Activated CD4-positive, alpha-beta T cell treated with anti-CD3 and anti-CD28 coated beads for 36 hours (primary cell): ENCODE data around the gene THSD4. TPM values are rescaled to one million over a fixed set of nuclear protein-coding genes. Genes with fewer than 3 reads are reported as not detected.

ENCODE experiments used
- ATAC-seq: fragments of 200-7000 bp; cut with Tn5 transposase; one replicate; pipeline ENCODE4 v1.10.0; 2021; ENCODE audit warnings: mild to moderate bottlenecking, moderate library complexity
- CTCF ChIA-PET: fragments of 350-600 bp; sonication (Branson Sonifier 250); formaldehyde crosslinking; loops from one replicate; lab custom pipeline; 2021; ENCODE audit warnings: antibody characterized with exemption; lab: Charles Lee
- POLR2A ChIA-PET: fragments of 350-600 bp; sonication (Branson Sonifier 250); formaldehyde crosslinking; loops from one replicate; lab custom pipeline; 2021; ENCODE audit warnings: antibody characterized with exemption, inconsistent platforms; lab: Charles Lee
- DNase-seq: peaks from one replicate; pipeline ENCODE4 v3.0.0-alpha.2; 2020
- H3K27ac Mint-ChIP-seq: one replicate; pipeline ENCODE4 v1.8.0; 2021; ENCODE audit warnings: mixed read lengths
- H3K27me3 Mint-ChIP-seq: one replicate; pipeline ENCODE4 v1.8.0; 2021; ENCODE audit warnings: mixed read lengths
- H3K36me3 Mint-ChIP-seq: one replicate; pipeline ENCODE4 v1.8.0; 2021; ENCODE audit warnings: low read depth, mixed read lengths
- H3K4me1 Mint-ChIP-seq: one replicate; pipeline ENCODE4 v1.8.0; 2021; ENCODE audit warnings: mixed read lengths
- H3K4me3 Mint-ChIP-seq: one replicate; pipeline ENCODE4 v1.8.0; 2021; ENCODE audit warnings: mild to moderate bottlenecking, moderate library complexity, mixed read lengths
- H3K9me3 Mint-ChIP-seq: one replicate; pipeline ENCODE4 v1.8.0; 2021; ENCODE audit warnings: low read depth, mixed read lengths
- intact Hi-C, 2 experiments: fragments of 100-400 bp; cut with DNase I in 1 of 2; cut with micrococcal nuclease in 1 of 2; formaldehyde crosslinking; loops; one replicate each; pipeline versions ENCODE4 v1.14.2 to v1.15.1; 2022 to 2024; cut with DNase I, micrococcal nuclease
- total RNA-seq, 2 experiments: library from RNA; stranded (reverse); gene quantifications; one replicate each; pipeline ENCODE4 v1.2.3, GENCODE V29; 2021

Gene THSD4
- total RNA-seq, 2 experiments from 2014 or later: not detected

DNA sequence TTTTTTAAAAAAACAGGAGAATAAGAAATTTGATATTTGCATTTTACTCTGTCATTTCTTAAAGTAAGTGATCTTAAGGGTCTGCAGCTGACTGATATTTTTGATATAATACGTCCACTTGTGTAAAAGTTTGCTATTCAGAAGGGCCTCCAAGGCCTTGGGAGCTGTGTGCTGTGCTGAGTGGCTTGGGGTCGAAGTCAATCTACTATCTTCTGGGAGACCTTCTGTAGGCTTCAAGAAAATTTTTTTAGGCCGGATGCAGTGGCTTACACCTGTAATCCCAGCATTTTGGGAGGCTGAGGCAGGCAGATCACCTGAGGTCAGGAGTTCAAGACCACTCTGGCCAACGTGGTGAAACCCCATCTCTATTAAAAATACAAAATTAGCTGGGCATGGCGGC lies 26.3 kb downstream of the THSD4 start:
- ChIA-PET POLR2A (no interaction called here), CTCF (no interaction called here)
- peaks cover 14% of the 10 kb centered on the region for H3K27me3 Mint-ChIP-seq
- no peak overlapping the region for H3K4me3 Mint-ChIP-seq
- H3K9me3 Mint-ChIP-seq: no peaks in the 10 kb centered on the region
- ATAC-seq (no peak), DNase-seq (no peak)
- H3K27ac Mint-ChIP-seq: no peak overlapping the region
- H3K36me3 Mint-ChIP-seq: no peaks in the 10 kb centered on the region
- intact Hi-C loops: no loop called here
- H3K4me1 Mint-ChIP-seq: no peaks in the 10 kb centered on the region

DNA sequence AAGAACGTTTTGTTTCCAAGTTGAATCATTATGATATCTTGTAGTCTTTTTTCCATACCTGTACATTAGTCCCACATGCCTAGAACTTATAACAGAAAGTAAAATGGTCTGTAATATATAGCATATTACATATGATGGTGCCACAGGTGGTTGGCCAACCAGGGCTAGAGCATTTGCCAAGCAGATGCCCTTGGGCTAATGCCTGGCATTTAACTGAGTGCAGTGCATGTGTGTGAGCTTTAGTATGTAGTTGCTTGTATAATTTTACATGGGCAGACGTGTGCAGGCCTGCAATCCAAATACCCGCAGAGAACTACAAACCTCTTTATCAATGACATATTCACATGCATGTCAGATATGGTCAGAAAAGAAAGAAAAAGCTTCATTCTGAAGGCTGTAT lies 27.5 kb downstream of the THSD4 start:
- H3K4me1 Mint-ChIP-seq: no peaks in the 10 kb centered on the region
- no peaks in the 10 kb centered on the region for H3K9me3 Mint-ChIP-seq
- H3K27me3 Mint-ChIP-seq: peaks cover 14% of the 10 kb centered on the region
- ATAC-seq (no peak), DNase-seq (no peak)
- POLR2A ChIA-PET: no interaction called here
- intact Hi-C loops: no loop called here
- H3K36me3 Mint-ChIP-seq: no peaks in the 10 kb centered on the region
- H3K27ac Mint-ChIP-seq: no peak overlapping the region
- CTCF ChIA-PET: interaction anchor here (0.7 kb wide), 1 partner anchor 73 kb away, joined by 3 read pairs; no protein-coding TSS in a partner anchor
- H3K4me3 Mint-ChIP-seq: no peak overlapping the region

DNA sequence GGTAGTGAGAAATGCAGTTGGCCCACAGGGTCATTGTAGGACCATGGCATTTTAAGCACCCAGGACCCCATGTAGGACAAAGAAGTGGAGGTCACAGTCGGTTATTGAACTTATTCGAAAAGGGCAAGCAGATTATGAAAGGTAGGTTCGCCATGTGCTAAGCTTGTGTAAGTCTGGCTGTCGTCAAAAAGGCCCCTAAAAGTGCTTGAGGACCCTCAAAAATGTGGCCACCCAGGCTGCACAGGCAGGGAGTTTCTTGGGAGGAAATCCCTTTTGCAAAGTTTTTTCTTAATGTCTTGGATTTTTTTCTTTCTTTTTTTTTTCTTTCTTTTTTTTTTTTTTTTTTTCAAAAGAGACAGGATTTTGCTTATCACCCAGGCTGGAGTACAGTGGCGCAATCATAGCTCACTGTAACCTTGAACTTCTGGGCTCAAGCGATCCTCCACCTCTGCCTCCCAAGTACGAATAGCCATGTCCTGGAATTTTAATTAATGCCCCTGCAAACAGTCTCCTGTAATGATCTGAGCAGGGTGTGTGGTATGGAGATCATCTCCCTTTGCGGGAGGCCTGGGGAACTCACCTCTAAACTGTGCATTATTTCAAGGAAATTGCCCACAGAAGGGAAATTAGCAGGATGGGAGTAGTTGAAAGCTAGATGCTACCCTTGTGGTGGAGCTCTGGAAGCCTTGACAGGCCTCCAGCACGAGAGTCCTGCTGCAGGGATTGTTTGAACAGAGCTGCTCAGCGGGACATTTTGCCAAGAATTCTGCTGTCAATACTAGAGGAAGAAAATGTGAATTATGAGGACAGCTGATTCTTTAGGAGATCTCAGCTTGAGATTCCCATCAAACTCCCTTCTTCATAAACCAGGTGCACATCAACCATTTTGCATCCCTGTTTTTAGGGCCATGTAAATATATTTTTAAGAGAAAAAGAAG lies 28.4 kb downstream of the THSD4 start:
- ATAC-seq (no peak), DNase-seq (no peak)
- no peaks in the 10 kb centered on the region for H3K4me1 Mint-ChIP-seq
- intact Hi-C loops: no loop called here
- CTCF ChIA-PET: interaction anchor here (0.6 kb wide), 1 partner anchor 197 kb away, joined by 3 read pairs; no protein-coding TSS in a partner anchor
- H3K36me3 Mint-ChIP-seq: no peaks in the 10 kb centered on the region
- H3K9me3 Mint-ChIP-seq: no peaks in the 10 kb centered on the region
- H3K4me3 Mint-ChIP-seq: no peak overlapping the region
- POLR2A ChIA-PET: no interaction called here
- H3K27ac Mint-ChIP-seq: no peak overlapping the region
- H3K27me3 Mint-ChIP-seq: peaks cover 14% of the 10 kb centered on the region

DNA sequence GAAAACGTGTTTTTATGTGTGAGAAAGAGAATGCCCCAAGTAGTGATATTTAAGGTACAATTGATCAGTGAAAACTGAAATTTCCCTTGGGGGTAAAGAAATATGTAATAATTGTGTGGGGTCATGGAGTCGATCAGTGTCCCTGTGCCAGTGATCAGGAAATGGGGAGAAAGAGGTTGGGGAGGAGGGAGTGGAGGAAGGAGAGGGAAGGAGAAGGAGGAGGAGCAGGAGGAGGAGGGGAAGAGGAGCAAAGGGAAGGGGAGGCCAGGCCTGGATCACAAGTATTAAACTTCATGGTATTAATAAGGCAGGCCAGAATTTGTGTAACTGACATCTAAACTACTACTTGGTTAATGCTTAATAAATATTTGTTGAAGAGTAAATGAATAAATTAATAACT lies 30.4 kb downstream of the THSD4 start:
- intact Hi-C loops: no loop called here
- ChIA-PET CTCF (no interaction called here), POLR2A (no interaction called here)
- H3K4me3 Mint-ChIP-seq: no peak overlapping the region
- H3K4me1 Mint-ChIP-seq: no peaks in the 10 kb centered on the region
- no peak overlapping the region for H3K27ac Mint-ChIP-seq
- DNase-seq (no peak), ATAC-seq (no peak)
- no peaks in the 10 kb centered on the region for H3K36me3 Mint-ChIP-seq
- H3K9me3 Mint-ChIP-seq: no peaks in the 10 kb centered on the region
- H3K27me3 Mint-ChIP-seq: peaks cover 14% of the 10 kb centered on the region

DNA sequence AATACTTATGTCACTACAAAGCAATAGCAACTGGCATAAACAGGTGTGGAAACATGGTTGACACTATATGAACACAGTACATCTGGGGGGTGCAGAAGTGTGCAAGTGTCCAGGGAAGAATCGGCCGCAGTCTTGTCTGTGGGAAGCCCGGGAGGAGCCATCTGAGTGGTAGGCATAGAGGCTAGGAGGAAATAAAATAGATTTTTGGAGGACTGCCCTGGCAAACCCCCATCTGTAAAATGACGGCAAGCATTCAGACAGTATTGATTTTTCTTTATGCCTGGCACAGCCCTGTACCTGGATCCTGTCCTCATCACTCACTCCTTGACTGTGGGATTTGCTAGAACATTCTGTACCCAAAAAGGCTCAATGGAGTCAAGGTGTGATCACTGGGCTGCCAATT lies 31.3 kb downstream of the THSD4 start:
- no peaks in the 10 kb centered on the region for H3K4me1 Mint-ChIP-seq
- H3K36me3 Mint-ChIP-seq: no peaks in the 10 kb centered on the region
- no peak overlapping the region for H3K27ac Mint-ChIP-seq
- ATAC-seq: no peak
- H3K4me3 Mint-ChIP-seq: no peak overlapping the region
- intact Hi-C loops: no loop called here
- H3K9me3 Mint-ChIP-seq: no peaks in the 10 kb centered on the region
- peaks cover 12% of the 10 kb centered on the region for H3K27me3 Mint-ChIP-seq
- DNase-seq: no peak
- POLR2A ChIA-PET: no interaction called here
- CTCF ChIA-PET: no interaction called here

DNA sequence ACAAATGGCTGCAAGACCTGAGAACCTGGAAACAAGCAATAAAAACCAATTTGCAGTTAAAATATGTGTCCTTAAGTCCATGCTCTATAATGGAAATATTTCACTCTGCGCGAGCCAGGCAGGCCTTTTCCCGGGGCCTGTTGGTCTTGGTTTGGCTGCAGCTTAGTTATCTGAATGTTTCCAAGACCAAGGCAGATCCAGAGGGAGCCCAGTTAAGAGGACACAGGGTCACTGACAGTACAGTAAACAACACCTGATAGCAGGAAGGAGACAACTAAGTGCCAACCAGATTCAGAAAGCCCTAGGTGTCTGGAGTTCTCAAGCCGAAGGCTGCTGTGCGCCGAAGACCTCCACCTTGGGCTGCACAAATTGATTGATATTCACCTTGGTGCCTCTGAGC lies 32.8 kb downstream of the THSD4 start:
- Mint-ChIP-seq H3K27me3 (peaks cover 8% of the 10 kb centered on the region), H3K4me1 (no peaks in the 10 kb centered on the region), H3K36me3 (no peaks in the 10 kb centered on the region), H3K4me3 (no peak overlapping the region), H3K27ac (no peak overlapping the region), H3K9me3 (no peaks in the 10 kb centered on the region)
- ATAC-seq (no peak), DNase-seq (no peak)
- POLR2A ChIA-PET: no interaction called here
- CTCF ChIA-PET: no interaction called here
- intact Hi-C loops: no loop called here

DNA sequence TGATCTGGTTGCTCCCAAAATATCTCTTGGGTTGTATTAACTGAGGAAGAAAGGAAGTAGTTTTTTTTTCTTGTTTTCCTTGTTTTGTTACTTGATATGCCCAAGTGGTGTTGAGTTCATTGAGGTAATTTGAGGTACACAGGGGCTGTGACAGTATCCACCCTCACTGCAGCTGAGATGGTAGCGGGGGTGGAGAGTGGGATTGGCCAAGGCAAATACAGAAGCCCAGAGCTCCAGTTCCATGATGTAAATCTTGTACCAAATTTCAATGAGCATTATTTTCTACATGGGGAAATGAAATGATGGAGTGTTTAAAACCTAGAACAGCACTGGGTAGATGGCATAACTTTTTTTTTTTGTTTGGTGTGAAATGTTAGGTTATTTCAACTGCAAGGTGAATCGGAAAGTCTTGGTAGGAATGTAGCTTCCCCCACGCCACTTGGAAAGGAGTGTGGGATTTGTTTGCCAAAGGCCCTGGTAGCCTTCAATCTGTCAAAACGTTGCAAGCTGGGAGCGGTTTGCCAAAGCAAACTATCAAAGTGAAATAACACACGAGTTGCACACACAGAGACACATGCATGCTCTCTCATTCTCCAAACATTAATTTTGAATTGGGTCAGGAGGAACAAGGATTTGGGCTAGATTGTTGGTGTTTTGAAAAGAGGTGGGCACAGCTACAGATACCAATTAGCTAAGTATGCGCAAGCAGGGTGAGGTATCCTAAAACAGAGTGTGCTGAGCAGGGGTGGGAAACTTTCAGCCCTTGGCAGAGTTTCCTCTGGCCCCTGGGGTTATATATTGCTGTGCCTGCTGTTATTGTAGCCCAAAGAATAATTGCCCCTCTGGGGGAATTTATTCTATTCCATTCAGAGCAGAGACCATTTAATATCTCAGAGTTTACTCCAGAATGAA lies 34.6 kb downstream of the THSD4 start:
- no peak overlapping the region for H3K27ac Mint-ChIP-seq
- no peak overlapping the region for H3K4me3 Mint-ChIP-seq
- intact Hi-C loops: no loop called here
- peaks cover 3% of the 10 kb centered on the region for H3K27me3 Mint-ChIP-seq
- DNase-seq (no peak), ATAC-seq (no peak)
- CTCF ChIA-PET: interaction anchor here (0.7 to 1.3 kb wide), 3 partner anchors 13 to 480 kb away, joined by 3 read pairs; no protein-coding TSS in a partner anchor
- no peaks in the 10 kb centered on the region for H3K36me3 Mint-ChIP-seq
- POLR2A ChIA-PET: no interaction called here
- no peaks in the 10 kb centered on the region for H3K9me3 Mint-ChIP-seq
- no peaks in the 10 kb centered on the region for H3K4me1 Mint-ChIP-seq

DNA sequence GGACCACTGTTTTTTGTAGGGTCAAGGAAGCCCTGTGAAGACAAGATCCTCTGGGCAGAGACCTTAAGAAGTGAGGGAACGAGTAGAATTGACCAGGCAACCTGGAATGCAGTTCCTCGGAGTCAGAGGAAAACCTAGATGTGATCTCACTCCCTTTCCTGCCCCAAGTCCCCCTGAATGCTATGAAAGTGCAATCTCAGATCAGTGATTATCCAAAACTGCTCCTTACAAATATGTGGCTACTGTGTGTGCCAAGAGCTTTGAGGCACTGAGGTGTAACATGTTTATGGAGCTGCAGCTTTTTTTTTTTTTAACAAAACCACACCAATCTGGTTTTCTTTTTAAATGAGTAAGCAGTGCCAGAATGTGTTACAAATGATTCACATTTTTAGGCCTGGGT lies 35.8 kb downstream of the THSD4 start:
- peaks cover 3% of the 10 kb centered on the region for H3K27me3 Mint-ChIP-seq
- no peaks in the 10 kb centered on the region for H3K4me1 Mint-ChIP-seq
- ChIA-PET POLR2A (no interaction called here), CTCF (interaction anchor here (1.3 kb wide), 1 partner anchor 11 kb away, joined by 3 read pairs; no protein-coding TSS in a partner anchor)
- no peak overlapping the region for H3K27ac Mint-ChIP-seq
- H3K9me3 Mint-ChIP-seq: no peaks in the 10 kb centered on the region
- intact Hi-C loops: no loop called here
- no peak overlapping the region for H3K4me3 Mint-ChIP-seq
- DNase-seq (no peak), ATAC-seq (no peak)
- H3K36me3 Mint-ChIP-seq: no peaks in the 10 kb centered on the region

DNA sequence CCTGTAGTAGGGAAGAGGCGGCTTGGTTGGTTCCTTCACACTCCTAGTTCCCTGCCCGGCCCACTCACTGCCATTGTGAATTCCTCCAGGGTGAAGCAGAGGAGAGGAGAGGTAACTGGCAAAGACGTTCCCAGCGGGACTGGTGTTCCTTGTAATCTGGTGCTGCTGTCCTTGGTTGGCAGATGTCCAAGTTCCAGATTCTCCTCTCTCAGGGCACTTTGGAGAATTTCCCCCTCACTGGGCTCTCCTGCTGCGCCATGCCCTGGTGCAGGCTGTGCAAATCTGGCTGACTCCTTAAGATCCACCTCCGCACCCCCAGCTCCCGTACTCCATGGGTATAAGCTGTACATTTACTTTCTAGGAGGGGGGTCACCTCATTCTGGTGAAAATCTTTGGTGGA lies 37.3 kb downstream of the THSD4 start:
- ChIA-PET POLR2A (no interaction called here), CTCF (interaction anchor here (0.6 kb wide), 2 partner anchors 691 to 1887 kb away, joined by 3 read pairs; no protein-coding TSS in a partner anchor)
- Mint-ChIP-seq H3K27ac (no peak overlapping the region), H3K4me1 (no peaks in the 10 kb centered on the region), H3K27me3 (peaks cover 3% of the 10 kb centered on the region), H3K9me3 (no peaks in the 10 kb centered on the region), H3K4me3 (no peak overlapping the region), H3K36me3 (no peaks in the 10 kb centered on the region)
- intact Hi-C loops: no loop called here
- ATAC-seq: no peak
- no peak for DNase-seq

DNA sequence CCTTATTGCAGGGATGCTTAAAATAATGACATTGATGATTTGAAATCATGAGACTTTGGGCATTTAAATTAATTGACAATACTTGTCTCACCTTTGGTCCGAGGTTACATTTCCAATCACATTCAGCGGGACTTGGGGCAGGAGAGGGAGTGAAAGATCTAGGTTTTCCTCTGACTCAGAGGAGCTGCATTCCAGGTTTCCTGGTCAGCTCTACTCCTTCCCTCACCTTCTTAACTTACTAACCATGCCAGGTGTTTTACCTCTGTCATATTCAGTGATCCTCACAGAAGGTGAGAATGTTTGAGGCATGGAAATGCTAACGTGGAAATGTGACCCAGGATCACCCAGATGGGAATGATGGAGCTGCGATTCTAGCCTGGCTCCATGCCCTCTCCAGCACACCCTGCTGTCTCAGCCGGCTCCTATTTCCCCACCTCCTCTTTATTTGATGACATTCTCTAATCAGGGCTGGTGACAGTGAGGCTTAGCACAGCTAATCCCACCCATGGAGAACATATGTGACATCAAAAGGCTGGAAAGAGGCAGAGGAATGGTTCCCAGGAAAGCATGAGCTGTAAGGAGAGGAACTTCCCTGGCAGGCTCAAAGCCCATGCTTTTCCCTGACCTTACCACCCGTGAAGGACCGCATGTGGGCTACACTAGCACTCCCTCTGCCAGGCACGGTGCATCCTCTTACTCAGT lies 38.7 kb downstream of the THSD4 start:
- intact Hi-C loops: no loop called here
- ChIA-PET CTCF (no interaction called here), POLR2A (no interaction called here)
- Mint-ChIP-seq H3K27ac (no peak overlapping the region), H3K4me3 (no peak overlapping the region), H3K9me3 (no peaks in the 10 kb centered on the region), H3K27me3 (peaks cover 3% of the 10 kb centered on the region), H3K36me3 (no peaks in the 10 kb centered on the region), H3K4me1 (no peaks in the 10 kb centered on the region)
- DNase-seq (no peak), ATAC-seq (no peak)

DNA sequence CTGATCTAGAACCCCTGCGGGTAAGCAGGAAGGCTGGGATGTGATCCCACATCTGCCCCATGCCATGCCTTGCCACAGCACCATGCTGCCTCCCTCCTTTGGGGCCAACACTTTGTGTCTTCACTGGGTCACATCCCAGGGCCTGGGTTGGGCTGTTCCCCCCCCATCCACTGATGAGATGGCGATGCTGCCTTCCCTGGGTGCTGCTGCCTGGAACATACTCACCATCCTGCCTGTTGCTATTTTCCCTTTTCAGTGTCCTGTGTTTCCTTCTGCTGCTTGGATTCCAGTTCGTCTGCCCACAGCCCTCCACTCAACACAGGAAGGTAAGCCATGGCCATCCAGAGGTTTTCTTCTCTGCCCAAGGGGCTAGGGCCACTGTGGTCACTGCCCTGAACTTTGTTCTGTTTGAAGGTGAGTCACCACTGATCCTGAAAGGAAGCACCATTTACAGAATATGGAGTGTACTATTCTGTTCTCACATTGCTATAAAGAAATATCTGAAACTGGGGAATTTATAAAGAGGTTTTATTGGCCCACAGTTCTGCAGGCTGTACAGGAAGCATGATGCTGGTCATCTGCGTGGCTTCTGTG lies 39.4 kb downstream of the THSD4 start:
- no peak overlapping the region for H3K27ac Mint-ChIP-seq
- ATAC-seq (no peak), DNase-seq (no peak)
- no peaks in the 10 kb centered on the region for H3K4me1 Mint-ChIP-seq
- peaks cover 1% of the 10 kb centered on the region for H3K27me3 Mint-ChIP-seq
- POLR2A ChIA-PET: no interaction called here
- intact Hi-C loops: no loop called here
- H3K9me3 Mint-ChIP-seq: no peaks in the 10 kb centered on the region
- CTCF ChIA-PET: no interaction called here
- no peaks in the 10 kb centered on the region for H3K36me3 Mint-ChIP-seq
- no peak overlapping the region for H3K4me3 Mint-ChIP-seq
